GM19351 (cell line): ENCODE data around the gene GPC5.
"Not testable (repeated sequence)": the region's sequence is repeated elsewhere in the genome, so short reads cannot be mapped to it uniquely, and the experiment has no call there.

Source experiments
- ATAC-seq: cut with Tn5 transposase; IDR thresholded peaks from one replicate; pipeline ENCODE4 v1.9.1; 2021; ENCODE audit warnings: mild to moderate bottlenecking, moderate library complexity; ENCODE audit not compliant: unreplicated experiment

Gene GPC5

DNA sequence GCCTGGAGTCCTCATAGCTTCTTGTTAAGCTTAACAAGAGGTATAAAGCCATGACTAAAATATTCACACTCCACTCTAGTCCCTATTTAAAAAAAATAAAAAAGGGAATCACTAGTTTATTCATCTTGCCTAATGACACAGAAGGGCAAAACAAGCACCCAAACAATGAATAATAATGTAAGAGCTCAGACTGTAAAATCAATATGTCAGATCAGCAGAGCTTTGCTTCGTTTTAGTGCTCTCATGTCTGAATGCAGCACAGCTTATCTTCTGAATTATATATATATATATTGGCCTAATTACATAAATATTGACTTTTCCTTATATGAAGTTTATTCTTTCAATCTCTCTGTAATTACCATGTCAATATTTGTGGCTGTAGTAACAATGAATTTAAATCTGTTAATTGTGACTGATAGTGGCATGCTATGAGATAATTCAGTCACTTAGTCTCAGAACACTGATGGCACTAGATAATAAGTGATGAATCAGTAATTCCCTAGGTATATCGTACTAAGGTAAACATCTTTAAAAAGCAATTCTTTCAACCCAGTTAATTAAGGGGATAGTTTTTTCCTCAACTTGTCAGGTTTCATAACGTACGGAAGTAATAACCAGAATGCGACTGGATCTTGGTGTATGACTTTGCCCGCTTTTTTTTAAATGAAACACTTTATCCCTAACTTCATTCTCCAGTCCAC is 1466.3 kb downstream of the GPC5 start:
- ATAC-seq: no peak

DNA sequence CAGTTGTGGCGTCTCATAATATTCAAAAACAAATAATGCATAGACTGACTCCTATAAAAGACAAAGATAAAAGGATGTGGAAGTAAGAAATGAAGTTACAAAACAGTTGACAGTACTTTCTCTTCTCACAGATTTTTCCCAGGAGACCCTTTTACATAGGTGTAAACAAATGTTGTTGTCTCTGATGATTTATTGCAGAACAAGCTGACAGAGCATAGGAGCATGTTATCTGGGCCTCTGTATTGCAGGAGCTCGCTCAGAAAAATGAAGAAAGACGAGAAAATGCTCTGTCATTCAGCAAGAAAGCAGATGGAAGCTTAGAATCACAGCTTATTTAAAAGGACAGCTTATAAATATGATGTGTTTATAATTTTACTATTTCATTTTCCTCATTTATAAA is 1474.6 kb downstream of the GPC5 start:
- no peak for ATAC-seq

DNA sequence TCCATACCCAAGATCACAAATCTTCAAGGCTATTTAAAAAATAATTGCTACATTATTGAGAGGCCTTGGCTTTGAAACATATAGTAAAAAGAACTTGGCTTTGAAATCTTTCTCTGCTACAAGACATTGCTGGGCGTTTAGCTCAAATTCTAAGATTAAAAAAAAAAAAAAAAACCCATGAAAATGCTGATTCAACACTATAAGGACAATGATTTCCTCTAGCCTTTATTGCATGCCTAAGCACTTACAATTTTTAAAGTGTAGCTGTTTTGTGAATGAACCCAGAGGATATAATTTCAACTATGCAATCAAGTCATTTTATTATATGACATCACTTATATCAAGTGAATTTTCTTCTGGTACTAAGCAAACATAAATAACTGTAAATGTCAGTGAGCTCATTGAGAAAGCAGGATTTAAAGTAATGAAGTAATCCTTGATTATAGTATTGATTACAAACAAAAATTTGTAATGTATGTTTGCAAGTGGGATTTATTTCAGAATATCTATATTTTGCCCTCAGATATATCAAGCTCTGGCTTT is 1488.2 kb downstream of the GPC5 start:
- ATAC-seq: no peak

DNA sequence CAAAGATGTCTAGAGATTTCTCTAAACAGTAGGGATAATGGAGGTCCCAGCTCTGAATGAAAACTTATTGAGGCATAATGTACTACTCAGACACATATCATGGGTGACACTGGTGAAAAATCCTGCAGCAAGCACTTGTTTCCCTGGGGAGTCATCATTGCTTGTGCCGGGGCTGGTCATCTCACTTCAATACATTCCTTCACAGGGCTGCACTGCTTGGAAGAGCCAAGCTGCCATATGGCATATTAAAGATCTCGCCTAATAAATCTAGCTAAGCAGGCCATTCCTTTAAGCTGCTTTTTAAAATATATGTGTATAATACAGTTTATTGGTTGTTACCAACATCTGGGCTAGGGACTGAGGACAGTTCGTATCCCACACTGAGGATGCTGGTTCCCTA is 1496.0 kb downstream of the GPC5 start:
- ATAC-seq: no peak

DNA sequence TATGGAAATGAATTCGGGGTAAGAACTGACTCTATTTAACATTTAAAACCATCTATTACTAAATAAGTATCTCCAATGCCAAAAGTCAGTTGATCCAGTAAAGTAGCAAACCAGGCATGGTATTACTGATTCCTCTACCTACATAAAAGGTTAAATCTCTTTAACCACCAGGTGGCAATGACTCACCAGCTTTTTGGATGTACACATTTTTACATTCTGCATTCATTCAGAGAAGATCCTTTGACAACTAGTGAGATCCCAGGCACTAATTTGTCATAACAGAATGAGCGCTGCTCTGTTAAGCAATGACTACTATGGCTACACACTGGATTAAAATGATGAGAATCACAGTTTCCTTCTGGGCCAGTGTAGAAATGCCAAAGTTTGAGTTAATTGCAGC is 1498.4 kb downstream of the GPC5 start:
- no peak for ATAC-seq

DNA sequence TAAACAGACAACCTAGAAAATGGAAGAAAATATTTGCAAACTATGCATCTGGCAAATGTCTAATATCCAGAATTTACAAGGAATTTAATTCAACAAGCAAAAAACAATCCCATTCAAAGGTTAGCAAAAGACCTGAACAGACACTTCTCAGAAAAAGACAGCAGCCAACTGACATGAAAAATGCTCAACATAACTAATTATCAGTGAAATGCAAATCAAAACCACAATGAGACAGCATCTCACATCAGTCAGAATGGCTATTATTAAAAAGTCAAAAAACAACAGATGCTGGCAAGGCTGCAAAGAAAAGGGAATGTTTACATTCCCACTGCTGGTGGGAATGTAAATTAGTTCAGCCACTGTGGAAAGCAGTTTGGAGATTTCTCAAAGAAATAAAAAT is 1500.5 kb downstream of the GPC5 start:
- ATAC-seq: not testable (repeated sequence)

DNA sequence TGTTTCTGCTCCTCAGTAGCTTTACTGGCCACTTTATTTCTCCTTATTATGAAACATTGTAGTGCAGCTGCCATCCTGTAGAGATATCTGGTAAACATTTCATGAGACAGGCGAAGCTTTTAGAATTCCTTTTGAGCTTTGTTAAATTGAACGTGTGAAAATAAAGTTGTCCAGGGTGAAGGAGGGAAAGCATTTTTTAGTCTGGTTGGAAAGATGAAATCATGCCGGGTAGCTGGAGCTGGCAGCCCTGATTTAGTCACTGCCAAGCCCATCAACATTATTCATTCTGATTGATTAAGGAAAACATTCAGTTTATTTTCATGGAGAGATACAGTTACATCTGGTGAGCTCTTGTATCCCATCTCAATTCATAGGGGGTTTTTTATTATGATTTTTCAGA is 1502.0 kb downstream of the GPC5 start:
- ATAC-seq: no peak

DNA sequence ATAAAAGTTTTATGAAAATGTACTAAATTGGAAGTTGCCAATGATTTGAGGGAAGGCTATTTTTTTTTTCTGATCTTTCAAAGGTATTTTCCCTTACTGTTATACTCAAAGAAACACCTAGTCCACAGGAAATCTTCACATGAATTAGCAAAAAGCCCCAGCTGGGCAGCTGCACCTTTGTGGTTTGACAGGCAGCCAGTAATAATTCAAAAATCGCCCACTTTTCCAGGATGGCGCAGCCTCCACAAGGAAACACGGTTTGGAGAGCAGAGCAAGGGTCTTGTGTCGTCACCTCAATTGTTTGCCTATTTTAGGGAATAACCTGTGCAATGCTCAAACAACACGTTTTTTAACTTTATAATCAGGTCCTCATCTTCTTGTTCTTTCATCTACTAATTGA is 1503.3 kb downstream of the GPC5 start:
- ATAC-seq: no peak

DNA sequence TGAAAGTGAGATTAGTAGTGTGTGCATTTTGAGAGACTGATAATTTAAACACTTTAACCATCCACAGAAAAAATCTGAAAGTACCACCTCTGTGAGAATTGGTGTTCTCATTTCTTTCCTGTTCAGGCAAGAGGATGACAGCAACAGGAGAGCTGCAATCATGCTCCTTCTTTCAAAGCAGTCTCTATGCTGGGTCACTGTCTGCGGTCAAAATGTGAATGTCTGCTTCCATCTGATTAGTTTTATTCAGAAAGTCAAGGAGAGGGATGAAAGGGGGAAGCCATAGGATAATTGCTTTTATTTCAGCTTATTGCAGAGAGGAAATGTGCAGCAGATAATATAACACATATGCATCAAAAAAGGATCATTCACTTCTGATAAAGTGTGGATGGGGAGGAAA is 1514.2 kb downstream of the GPC5 start:
- ATAC-seq: no peak

DNA sequence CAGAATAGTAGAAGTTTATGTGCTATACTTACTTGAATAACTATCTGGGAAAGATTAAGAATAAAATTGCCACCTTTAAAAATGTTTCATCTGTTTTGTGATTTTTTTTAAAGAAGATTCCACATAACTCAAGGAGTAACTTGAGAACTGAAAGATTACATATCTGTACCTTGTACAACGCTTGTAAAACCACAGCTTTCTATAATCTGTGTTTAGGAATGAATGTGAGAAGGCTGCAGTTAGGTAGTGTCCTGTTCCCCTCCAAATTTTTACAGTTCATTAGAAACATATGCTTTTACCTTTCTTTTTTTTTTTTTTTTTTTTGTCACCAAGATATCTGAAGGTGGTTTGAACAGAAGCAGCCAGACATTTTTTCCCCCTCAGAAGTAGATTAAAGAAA is 1515.4 kb downstream of the GPC5 start:
- no peak for ATAC-seq
